Measurements from ENCODE around the gene TSR3. TPM values are rescaled to one million over a fixed set of nuclear protein-coding genes. Genes with fewer than 3 reads are reported as not detected.

TSR3 gene
- total RNA-seq, 2 experiments from 2014 or later = 37.6 to 58.7 TPM

DNA sequence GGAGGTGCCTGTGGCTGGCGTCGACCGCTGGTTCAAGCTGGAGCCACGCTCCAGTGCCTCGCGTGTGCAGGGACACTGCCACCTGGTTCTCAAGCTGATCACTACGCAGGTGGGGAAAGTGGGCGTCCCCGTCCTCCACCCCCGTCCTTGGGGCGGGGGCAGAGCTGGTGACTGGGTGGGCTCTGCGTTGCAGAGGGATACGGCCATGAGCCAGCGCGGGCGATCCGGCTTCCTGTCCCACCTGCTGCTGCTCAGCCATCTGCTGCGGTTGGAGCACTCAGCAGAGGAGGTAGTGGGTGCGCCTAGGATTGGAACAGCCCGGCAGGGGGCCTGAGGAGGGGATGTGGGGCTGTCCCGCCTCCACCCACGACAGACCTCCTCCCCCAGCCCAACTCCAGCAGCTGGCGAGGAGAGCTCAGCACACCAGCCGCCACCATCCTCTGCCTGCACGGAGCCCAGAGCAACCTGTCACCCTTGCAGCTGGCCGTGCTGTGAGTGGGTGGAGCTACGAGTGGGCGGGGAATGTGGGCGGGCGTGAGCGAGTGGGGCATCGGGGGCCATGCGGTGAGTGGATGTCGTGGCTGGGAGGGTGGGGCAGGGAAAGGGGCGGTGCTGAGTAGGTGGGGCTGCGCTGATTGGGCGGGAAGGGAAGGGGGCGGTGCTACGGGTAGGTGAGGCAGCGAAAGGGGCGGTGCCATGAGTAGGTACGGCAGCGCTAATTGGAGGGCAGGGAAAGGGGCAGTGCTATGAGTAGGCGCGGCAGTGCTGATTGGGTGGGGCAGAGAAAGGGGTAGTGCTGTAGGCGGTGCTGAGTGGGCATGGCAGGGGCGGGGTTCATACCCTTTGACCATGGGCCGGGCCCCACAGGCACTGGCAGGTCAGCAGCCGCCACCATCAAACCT, 8.9 kb downstream of the TSR3 start:
- ATAC-seq = peak; percentile 98
- POLR2A ChIA-PET = interaction anchor here (0.6 kb wide), 2 partner anchors 13 to 247 kb away, joined by 3 to 5 read pairs; no protein-coding TSS in a partner anchor
- intact Hi-C loops (cut with DNase I, micrococcal nuclease) = loop anchor here (1.0 to 10.0 kb wide), 7 partner anchors 9 to 602 kb away; partner anchors contain the start of genes UQCC4 (in 2 of the 2), BAIAP3 (in 1 of the 2), GNPTG (in 1 of the 2) and MSRB1 (in 1 of the 2)

DNA sequence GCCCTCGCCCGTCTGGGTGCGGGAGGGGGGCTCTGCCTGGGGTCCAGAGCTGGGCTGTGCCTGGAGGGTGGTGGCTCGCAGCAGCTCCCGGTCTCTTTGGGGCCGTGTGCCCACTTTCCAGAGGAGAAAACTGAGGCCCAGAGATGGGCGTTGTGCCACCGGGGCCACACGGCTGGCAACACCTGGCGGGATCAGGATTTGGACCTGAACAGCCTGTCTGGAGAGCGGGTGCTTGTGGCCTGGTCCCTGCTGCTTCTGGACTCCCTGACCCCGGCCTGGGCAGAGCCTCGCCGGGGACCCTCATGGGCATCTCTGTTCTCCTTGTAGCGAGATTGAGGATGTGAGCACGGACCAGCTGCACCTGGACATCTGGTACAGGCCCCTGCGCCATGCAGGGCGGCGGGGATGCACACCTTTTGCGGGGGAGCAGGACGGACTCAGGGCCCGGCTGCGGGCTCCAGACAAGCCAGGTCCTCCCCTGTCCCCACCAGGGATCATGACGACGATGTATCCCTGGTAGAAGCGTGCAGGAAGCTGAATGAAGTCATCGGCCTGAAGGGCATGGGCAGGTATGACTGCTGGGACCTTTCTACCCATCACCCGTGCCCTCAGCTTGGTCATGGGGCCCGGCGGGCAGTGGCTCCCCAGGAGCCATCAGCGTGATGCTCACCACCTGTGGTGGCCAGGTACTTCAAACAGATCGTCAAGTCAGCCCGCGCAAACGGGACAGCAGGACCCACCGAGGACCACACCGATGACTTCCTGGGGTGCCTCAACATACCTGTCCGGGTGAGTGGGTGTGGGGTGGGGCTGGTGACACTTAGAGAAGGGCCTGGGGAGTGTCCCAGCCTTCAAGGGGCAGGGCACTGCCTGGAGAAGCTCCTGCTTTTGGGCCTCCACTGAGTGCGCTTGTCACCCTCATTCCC, 9.9 kb downstream of the TSR3 start:
- ATAC-seq = no peak
- no peak overlapping the region for H3K27ac Mint-ChIP-seq
- H3K27me3 Mint-ChIP-seq = no peaks in the 10 kb centered on the region

More for the DNA sequence above, 8.9 kb downstream of the TSR3 start:
- Mint-ChIP-seq H3K27ac (no peak overlapping the region), H3K4me3 (peak overlapping the region; percentile 47), H3K4me1 (peaks cover 17% of the 10 kb centered on the region), H3K36me3 (ENCODE audit: low read depth) (no peaks in the 10 kb centered on the region), H3K27me3 (no peaks in the 10 kb centered on the region), H3K9me3 (ENCODE audit: low read depth) (no peaks in the 10 kb centered on the region)
- CTCF ChIA-PET = interaction anchor here (0.8 to 1.1 kb wide), 3 partner anchors 12 to 18 kb away, joined by 3 to 4 read pairs (median 4); no protein-coding TSS in a partner anchor
- DNase-seq = peak; percentile 96

DNA sequence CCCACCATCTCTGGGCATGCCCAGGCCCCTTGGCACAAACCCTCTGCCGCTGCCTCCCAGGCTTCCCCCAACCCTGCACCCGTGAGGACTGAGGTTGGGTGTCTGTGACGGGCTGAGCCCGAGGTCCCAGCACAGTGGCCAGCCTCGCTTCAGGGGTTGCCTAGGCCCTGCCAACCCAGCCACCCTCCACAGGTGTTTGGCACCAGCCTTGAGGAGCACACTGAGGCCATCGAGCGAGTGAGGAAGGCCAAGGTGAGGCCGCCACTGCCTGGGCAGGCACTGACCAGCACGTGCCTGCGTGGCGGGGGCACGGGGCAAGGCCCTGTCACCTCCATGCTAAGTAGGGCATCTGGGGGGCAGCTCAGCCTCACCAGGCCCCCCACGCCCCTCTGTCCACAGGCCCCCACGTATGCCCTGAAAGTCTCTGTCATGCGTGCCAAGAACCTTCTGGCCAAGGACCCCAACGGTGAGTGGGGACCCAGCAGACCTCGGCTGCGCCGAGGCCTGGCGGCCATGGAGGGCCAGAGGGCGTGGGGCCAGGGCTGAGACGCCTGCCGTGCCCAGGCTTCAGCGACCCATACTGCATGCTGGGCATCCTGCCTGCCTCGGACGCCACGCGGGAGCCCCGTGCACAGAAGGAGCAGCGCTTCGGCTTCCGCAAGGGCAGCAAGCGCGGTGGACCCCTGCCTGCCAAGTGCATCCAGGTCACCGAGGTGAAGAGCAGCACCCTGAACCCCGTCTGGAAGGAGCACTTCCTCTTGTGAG, 10.8 kb downstream of the TSR3 start:
- intact Hi-C loops (cut with DNase I, micrococcal nuclease) = loop anchor here in 1 of 2 experiments (10.0 kb wide), 1 partner anchor 604 kb away; the partner anchor contains the start of gene MSRB1
- Mint-ChIP-seq H3K27ac (no peak overlapping the region), H3K4me1 (peaks cover 17% of the 10 kb centered on the region), H3K9me3 (ENCODE audit: low read depth) (no peaks in the 10 kb centered on the region), H3K27me3 (no peaks in the 10 kb centered on the region), H3K4me3 (no peak overlapping the region), H3K36me3 (ENCODE audit: low read depth) (no peaks in the 10 kb centered on the region)
- CTCF ChIA-PET = no interaction called here
- DNase-seq (no peak), ATAC-seq (no peak)
- POLR2A ChIA-PET = no interaction called here

More for the DNA sequence above, 9.9 kb downstream of the TSR3 start:
- CTCF ChIA-PET = interaction anchor here (0.8 to 1.1 kb wide), 3 partner anchors 11 to 19 kb away, joined by 3 to 4 read pairs (median 4); no protein-coding TSS in a partner anchor
- Mint-ChIP-seq H3K9me3 (ENCODE audit: low read depth) (no peaks in the 10 kb centered on the region), H3K4me3 (no peak overlapping the region), H3K36me3 (ENCODE audit: low read depth) (no peaks in the 10 kb centered on the region), H3K4me1 (peaks cover 17% of the 10 kb centered on the region)
- DNase-seq = no peak
- intact Hi-C loops (cut with DNase I, micrococcal nuclease) = loop anchor here (2.0 to 10.0 kb wide), 2 partner anchors 79 to 603 kb away; partner anchors contain the start of genes UQCC4 (in 2 of the 2) and MSRB1 (in 1 of the 2)
- POLR2A ChIA-PET = interaction anchor here (0.6 kb wide), 1 partner anchor 12 kb away, joined by 5 read pairs; no protein-coding TSS in a partner anchor

DNA sequence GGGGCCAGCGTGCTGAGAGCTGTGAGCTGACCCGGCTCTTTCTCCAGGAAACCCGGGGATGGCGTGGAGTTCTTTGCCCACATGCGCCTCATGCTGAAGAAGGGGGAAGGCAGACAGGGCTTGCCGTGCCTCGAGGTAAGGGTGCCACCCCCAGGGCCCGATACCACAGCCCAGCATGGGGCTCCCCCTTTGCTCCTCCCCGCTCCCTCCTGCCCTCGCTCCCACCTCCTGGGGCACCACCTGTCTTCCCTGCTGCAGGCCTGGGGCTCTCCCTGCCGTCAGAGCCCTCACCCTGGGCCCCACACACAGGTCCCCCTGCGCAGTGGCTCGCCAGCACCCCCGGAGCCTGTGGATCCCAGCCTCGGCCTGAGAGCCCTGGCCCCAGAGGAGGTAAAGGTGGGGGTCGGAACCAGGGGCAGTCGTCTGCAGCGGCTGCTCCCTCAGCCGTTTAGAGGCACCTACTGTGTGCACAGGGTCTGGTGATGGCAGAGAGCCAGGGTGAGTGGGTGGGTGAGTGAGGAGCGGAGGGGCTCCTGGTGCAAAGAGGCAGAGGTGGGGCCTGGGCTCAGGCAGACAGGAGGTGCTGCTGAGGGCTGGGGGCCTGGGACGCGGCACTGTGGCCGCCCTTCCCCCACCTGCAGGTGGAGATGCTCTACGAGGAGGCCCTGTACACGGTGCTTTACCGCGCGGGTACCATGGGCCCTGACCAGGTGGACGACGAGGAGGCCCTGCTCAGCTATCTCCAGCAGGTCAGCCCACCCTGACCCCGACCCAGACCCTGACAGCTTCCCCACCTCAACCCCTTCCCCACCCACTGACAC, 12.6 kb downstream of the TSR3 start:
- ATAC-seq (no peak), DNase-seq (no peak)
- no peaks in the 10 kb centered on the region for H3K9me3 Mint-ChIP-seq (ENCODE audit: low read depth)
- H3K27ac Mint-ChIP-seq = no peak overlapping the region
- intact Hi-C loops (cut with DNase I, micrococcal nuclease) = no loop called here
- CTCF ChIA-PET = no interaction called here
- no peaks in the 10 kb centered on the region for H3K36me3 Mint-ChIP-seq (ENCODE audit: low read depth)
- POLR2A ChIA-PET = no interaction called here
- H3K4me3 Mint-ChIP-seq = no peak overlapping the region
- peaks cover 17% of the 10 kb centered on the region for H3K4me1 Mint-ChIP-seq
- peaks cover 9% of the 10 kb centered on the region for H3K27me3 Mint-ChIP-seq

DNA sequence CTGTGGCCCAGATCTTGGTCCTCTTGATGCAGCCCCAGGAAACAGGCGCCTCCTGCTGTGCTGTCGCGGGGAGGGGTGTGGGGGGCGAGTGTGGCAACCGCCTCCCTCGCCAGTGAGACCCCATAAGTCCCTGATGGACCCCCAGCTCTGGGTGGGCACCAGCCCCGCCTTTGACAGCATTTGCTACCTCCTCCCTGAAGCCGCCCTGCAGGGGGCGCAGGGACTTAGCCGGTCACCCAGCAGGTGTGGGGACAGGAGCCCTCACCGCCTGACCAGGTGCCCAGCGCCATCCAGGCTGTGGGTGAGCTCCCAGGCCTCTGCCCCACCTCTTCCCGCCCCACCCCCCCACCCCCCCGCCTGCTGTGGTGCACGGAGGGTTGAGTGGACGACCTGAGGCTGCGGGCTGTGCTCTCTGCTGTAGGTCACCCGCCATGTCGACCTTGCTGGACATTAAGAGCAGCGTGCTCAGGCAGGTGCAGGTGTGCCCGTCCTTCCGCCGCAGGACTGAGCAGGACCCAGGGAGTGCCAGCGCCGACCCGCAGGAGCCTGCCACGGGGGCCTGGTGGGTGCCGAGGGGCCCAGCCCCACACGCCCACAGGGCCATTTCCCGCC, 13.5 kb downstream of the TSR3 start:
- peaks cover 14% of the 10 kb centered on the region for H3K4me1 Mint-ChIP-seq
- POLR2A ChIA-PET = no interaction called here
- H3K27ac Mint-ChIP-seq = no peak overlapping the region
- peak; percentile 59 for DNase-seq
- no peak overlapping the region for H3K4me3 Mint-ChIP-seq
- no peaks in the 10 kb centered on the region for H3K9me3 Mint-ChIP-seq (ENCODE audit: low read depth)
- H3K27me3 Mint-ChIP-seq = peaks cover 9% of the 10 kb centered on the region
- no peak for ATAC-seq
- CTCF ChIA-PET = interaction anchor here (1.0 kb wide), 1 partner anchor 27 kb away, joined by 3 read pairs; no protein-coding TSS in a partner anchor
- intact Hi-C loops (cut with DNase I, micrococcal nuclease) = no loop called here
- H3K36me3 Mint-ChIP-seq (ENCODE audit: low read depth) = no peaks in the 10 kb centered on the region

DNA sequence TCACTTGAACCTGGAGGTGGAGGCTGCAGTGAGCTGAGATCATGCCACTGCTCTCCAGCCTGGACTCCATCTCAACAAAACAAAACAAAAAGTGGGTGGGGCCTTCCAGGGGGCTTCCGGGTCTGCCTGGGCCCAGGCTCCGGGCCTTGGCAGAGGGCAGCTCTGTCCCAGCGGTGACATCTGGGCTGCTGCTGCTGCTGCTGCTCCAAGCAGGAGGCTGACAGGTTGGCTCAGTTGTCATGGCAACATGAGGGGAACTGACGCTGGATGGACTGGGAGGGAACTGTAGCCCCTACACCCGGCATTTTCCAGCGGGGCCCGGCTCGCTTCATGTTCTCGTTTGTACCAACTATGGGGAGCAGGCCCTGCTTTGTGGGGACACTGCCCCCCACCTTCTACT, 14.2 kb downstream of the TSR3 start:
- intact Hi-C loops (cut with DNase I, micrococcal nuclease) = no loop called here
- Mint-ChIP-seq H3K36me3 (ENCODE audit: low read depth) (no peaks in the 10 kb centered on the region), H3K4me3 (no peak overlapping the region), H3K4me1 (peaks cover 10% of the 10 kb centered on the region), H3K27ac (no peak overlapping the region), H3K9me3 (ENCODE audit: low read depth) (no peaks in the 10 kb centered on the region), H3K27me3 (peaks cover 12% of the 10 kb centered on the region)
- no peak for DNase-seq
- ATAC-seq = no peak
- ChIA-PET CTCF (interaction anchor here (1.0 kb wide), 1 partner anchor 28 kb away, joined by 3 read pairs; no protein-coding TSS in a partner anchor), POLR2A (no interaction called here)

DNA sequence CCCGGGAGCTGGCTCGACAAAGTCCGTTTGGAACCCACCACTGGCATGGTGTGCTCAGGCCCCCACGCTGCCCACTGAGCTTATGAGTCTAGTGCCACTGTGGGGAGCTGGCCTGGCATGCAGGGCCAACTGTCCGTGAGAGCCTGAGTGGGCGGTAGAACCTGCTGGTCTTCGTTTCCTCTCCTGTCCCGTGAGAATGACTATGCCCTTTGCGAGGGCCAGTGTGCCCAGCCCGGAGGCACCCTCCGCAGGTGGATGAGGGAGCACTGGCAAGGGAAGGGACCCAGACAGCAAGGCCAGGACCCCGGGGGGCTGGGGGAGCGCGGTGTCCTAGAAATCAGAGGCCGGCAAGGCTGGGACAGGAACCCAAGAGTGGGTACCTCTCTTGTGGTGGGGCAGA, 15.1 kb downstream of the TSR3 start:
- H3K4me1 Mint-ChIP-seq = peaks cover 11% of the 10 kb centered on the region
- no peak overlapping the region for H3K27ac Mint-ChIP-seq
- ATAC-seq (no peak), DNase-seq (no peak)
- no peaks in the 10 kb centered on the region for H3K36me3 Mint-ChIP-seq (ENCODE audit: low read depth)
- H3K4me3 Mint-ChIP-seq = no peak overlapping the region
- H3K27me3 Mint-ChIP-seq = peaks cover 20% of the 10 kb centered on the region
- intact Hi-C loops (cut with DNase I, micrococcal nuclease) = no loop called here
- H3K9me3 Mint-ChIP-seq (ENCODE audit: low read depth) = no peaks in the 10 kb centered on the region
- ChIA-PET CTCF (no interaction called here), POLR2A (no interaction called here)

DNA sequence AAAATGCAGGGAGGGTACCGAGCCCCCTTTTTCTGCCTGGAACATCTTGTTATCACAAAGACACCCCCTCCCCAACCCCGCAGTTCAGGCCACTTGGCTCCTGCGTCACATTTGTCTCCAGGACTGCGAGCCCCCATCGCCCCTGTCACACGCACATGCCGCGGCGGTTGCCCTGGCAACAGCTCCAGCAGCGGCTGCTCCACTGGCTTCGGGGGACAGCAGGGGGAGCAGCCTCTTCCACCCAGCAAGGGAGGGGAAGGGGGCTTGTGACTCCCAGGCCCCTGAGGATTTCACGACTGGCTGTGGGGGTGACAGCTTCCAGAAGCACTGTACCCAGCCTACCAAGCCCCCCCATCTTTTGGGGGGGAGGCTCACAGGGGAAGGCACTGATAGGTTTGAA, 15.7 kb downstream of the TSR3 start:
- Mint-ChIP-seq H3K27ac (no peak overlapping the region), H3K9me3 (ENCODE audit: low read depth) (no peaks in the 10 kb centered on the region), H3K27me3 (peaks cover 23% of the 10 kb centered on the region), H3K4me1 (peaks cover 15% of the 10 kb centered on the region), H3K4me3 (no peak overlapping the region), H3K36me3 (ENCODE audit: low read depth) (no peaks in the 10 kb centered on the region)
- ChIA-PET POLR2A (no interaction called here), CTCF (interaction anchor here (0.8 kb wide), 1 partner anchor 34 kb away, joined by 4 read pairs; no protein-coding TSS in a partner anchor)
- DNase-seq (no peak), ATAC-seq (no peak)
- intact Hi-C loops (cut with DNase I, micrococcal nuclease) = no loop called here

DNA sequence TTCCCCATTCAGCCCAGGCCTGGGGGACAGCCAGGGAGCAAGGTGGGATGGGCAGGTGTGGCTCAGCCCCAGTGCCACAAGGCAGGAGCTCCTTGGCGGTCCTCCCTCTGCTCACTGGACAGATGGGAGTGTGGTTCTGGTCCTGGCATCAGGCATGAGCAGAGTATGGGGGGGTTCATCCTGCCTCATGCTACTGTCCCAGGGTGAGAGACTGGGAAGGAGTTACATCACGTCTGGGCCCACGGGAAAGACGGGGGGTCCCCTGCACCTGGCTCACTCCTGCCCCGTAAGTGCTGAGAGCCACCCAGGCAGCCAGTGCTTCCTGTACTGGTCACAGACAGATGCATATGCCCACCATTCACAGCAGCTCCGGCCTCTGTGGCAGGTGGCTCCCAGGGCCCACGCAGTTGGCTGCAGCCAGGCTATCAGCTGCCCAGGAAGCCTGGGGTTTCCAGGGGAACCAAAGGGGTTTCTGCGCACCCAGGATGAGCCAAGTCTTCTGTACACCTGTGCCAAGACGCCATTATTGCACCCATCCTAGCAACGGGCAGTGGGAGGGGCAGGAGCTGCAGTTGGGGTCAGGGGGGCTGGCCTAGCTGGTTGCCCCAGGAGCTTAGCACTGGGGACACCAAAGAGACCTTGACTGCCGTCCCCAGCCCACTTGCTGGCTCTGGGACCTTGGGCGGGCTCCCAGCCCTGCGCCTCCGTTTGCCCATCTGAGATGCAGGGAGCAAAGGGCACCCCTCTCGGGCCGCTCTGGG, 16.3 kb downstream of the TSR3 start:
- Mint-ChIP-seq H3K9me3 (ENCODE audit: low read depth) (no peaks in the 10 kb centered on the region), H3K27ac (no peak overlapping the region), H3K4me3 (no peak overlapping the region), H3K4me1 (peaks cover 15% of the 10 kb centered on the region), H3K36me3 (ENCODE audit: low read depth) (no peaks in the 10 kb centered on the region), H3K27me3 (peaks cover 23% of the 10 kb centered on the region)
- CTCF ChIA-PET = interaction anchor here (0.8 kb wide), 1 partner anchor 34 kb away, joined by 4 read pairs; no protein-coding TSS in a partner anchor
- DNase-seq (no peak), ATAC-seq (no peak)
- POLR2A ChIA-PET = no interaction called here
- intact Hi-C loops (cut with DNase I, micrococcal nuclease) = no loop called here
